WTC11 (cell line): ENCODE data around the gene COX6B1.

Experiments
- PRDM15 ChIP-seq: sonication (generic); formaldehyde crosslinking; IDR thresholded peaks from 2 replicates; pipeline ENCODE4 v1.8.0; 2022; ENCODE audit warnings: missing genetic modification reagents
- SP1 ChIP-seq: sonication (generic); formaldehyde crosslinking; conservative IDR thresholded peaks from 2 replicates; pipeline ENCODE4 v1.8.1; 2022; ENCODE audit warnings: missing genetic modification reagents
- TP53 ChIP-seq: sonication (generic); formaldehyde crosslinking; IDR thresholded peaks from 2 replicates; pipeline ENCODE4 v1.8.1; 2023; ENCODE audit warnings: mild to moderate bottlenecking, missing genetic modification reagents
- TF ChIP-seq, protein P1 (sequence below): fragments of 200-600 bp; IDR thresholded peaks from 2 replicates; pipeline ENCODE4 v1.8.0; 2022; ENCODE audit warnings: antibody characterized with exemption

GRCh38 chr19:35689836-35690235 lies 41.7 kb downstream of the COX6B1 start:
- TF ChIP-seq, protein P1, sequence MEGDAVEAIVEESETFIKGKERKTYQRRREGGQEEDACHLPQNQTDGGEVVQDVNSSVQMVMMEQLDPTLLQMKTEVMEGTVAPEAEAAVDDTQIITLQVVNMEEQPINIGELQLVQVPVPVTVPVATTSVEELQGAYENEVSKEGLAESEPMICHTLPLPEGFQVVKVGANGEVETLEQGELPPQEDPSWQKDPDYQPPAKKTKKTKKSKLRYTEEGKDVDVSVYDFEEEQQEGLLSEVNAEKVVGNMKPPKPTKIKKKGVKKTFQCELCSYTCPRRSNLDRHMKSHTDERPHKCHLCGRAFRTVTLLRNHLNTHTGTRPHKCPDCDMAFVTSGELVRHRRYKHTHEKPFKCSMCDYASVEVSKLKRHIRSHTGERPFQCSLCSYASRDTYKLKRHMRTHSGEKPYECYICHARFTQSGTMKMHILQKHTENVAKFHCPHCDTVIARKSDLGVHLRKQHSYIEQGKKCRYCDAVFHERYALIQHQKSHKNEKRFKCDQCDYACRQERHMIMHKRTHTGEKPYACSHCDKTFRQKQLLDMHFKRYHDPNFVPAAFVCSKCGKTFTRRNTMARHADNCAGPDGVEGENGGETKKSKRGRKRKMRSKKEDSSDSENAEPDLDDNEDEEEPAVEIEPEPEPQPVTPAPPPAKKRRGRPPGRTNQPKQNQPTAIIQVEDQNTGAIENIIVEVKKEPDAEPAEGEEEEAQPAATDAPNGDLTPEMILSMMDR: no peak
- TF ChIP-seq SP1 (CRISPR knock-in tag) (no peak), TP53 (CRISPR knock-in tag) (no peak), PRDM15 (CRISPR knock-in tag) (no peak)
